T1000 (cell line): Measurements from ENCODE around the gene FAM53B.

Experiments used
- DNase-seq: peaks from one replicate; lab custom pipeline; 2025; ENCODE audit warnings: mixed read lengths; lab: John Stamatoyannopoulos, UW

Gene FAM53B

GRCh38 chr10:124660404-124661125 is 83.6 kb downstream of the FAM53B start:
- no peak for DNase-seq

- DNase-seq: no peak
These were observed 84.8 kb downstream of the FAM53B start for GRCh38 chr10:124659380-124659779.

- DNase-seq: no peak
These were observed 85.5 kb downstream of the FAM53B start for GRCh38 chr10:124658591-124659242.

GRCh38 chr10:124657806-124658205 is 86.4 kb downstream of the FAM53B start:
- DNase-seq: no peak

GRCh38 chr10:124656541-124656940 is 87.6 kb downstream of the FAM53B start:
- no peak for DNase-seq

- no peak for DNase-seq
These were observed 88.1 kb downstream of the FAM53B start for GRCh38 chr10:124656113-124656490.

DNA sequence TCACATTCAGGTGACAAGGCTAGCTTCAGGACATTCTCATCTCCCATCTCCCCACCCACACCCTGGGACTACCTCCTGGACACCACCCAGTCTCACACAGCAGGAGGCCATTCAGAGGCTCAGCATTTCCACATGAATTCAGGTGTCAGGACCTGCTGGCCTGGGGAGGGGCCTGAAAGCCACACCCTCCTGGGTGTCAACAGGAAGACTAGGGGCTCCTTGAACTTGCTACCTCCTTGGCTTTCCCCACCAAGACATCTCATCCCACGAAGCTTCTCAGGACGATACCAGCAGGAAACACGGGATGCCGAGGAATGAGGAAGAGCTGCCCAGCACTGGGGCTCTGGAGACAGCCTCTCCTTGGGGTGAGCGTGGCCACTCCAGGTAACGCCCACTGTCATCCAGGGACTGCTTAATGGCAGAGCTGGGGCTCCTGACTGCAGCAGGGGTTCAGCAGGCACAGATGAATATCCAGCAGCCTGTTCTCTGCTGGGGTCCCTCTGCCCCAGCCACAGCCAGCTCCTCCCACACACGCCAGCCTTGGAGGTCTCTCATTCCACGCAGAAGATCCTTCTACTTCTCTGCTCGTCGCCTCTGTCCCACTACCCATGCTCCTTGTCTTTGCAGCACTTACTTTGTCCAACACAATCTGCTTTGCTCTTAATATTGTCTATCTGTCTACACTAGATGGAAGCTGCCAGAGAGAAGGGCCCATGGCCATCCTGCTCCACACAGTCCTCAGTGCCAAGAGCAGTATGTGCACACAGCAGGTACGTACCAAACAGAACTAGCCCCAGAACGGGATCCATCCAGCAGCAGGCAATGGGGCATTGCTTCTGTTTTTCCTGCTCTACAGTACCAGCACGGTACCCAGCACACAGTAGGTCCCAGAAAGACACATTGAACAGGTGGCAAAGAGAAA is 88.7 kb downstream of the FAM53B start:
- no peak for DNase-seq

DNA sequence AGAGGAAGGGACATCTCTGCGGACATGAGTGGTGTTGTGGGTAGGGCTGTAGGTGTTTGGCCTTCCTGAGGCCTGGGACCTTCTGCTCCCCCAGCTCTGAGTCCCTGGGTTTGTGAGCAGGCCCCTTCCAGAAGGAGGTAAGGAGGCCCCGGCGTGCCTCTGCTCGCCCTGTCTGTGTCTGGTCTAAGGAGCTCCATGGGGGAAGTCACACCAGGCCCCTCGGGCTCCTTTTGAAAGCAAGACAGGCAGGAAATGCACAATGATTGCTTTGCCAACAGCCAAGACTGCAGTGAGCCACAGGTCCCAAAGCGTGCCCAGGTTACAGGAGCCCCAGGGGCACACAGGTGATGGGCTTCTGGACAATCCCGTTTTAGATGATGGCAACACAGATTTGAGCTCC is 89.5 kb downstream of the FAM53B start:
- DNase-seq: no peak

DNA sequence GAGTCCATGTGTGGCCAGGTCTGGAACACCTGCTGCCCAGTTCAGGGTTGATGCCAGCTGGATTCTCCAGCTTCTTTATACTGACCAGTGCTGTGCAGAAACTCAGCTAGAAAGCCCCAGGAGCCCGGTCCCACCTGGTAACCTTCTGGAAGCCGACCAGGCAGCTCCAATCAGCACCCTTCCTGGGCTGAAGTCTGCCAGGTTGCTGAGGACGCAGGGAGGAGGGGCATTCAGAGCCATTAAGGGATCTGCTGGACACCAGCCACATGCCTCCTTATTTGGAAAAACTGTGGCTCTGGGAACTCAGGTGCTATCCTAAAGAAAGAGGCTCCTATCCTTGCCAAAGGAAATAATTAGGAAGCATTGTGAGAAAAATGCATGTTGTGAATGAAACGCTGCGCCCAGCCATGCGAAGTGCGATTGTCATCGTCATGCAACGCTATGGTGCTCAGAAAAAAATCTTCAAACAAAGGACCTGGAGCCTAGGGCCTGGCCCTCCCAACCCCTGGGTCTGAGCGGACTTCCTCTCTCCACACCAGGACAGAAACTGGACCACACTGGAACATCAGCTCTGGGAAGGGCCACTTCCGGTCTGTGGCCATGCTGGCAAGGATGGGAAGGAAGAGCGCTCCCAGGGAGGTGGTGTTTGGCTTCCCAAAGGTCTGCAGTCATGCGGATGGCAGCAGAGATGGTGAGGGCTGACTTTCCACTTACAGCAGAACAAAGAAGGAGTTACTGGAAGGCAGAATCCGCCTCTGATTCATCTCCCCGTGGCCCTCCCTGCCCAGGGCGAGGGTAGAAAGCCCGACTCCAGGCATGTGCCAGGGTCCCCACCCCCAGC is 90.1 kb downstream of the FAM53B start:
- DNase-seq: no peak

- DNase-seq: no peak
These were observed 90.9 kb downstream of the FAM53B start for GRCh38 chr10:124653311-124653710.

DNA sequence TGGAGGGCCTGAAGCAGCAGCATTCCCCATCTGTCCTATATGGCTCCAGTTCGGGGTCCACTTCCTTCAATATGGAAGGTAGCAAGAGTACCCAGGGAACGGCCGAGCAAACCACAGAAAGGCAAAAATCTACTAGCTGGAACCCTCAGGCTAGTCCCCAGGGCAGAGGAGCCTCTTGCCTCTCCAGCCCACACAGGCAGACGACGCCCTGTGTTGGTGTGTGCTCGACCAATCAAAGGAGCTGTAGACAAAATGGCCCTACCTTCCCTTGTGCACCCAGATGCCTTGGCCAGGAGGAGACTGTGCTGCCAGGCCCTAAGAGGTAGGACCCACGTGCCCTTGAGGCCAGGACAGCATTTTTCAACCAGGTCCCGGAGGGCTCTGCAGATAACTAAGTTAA is 91.5 kb downstream of the FAM53B start:
- DNase-seq: no peak

- no peak for DNase-seq
These were observed 92.0 kb downstream of the FAM53B start for GRCh38 chr10:124652200-124652599.

DNA sequence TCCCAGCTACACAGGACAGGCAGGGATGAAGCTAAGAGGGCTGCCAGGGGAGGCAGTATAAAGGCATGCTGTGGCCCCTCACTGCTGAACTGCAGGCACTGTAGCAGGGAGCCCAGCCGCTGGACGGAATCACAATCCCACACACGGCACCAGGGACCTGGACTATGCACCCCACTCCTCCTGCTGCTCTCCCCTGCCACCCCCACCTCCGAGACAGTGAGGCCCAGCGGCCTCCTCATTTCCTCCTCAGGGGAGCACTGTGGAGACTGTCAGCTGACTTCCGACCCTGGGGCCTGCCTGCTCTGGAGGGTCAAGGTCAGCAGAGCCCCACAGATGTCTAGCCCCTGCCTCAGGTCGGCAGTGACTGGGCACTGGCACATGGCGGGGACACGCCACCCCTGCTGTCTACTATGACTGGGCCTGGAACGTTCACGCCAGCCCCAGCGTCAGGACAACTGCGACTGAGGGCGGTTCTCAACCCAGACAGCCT is 92.7 kb downstream of the FAM53B start:
- DNase-seq: no peak

- DNase-seq: no peak
These were observed 93.3 kb downstream of the FAM53B start for GRCh38 chr10:124650820-124651401.

DNA sequence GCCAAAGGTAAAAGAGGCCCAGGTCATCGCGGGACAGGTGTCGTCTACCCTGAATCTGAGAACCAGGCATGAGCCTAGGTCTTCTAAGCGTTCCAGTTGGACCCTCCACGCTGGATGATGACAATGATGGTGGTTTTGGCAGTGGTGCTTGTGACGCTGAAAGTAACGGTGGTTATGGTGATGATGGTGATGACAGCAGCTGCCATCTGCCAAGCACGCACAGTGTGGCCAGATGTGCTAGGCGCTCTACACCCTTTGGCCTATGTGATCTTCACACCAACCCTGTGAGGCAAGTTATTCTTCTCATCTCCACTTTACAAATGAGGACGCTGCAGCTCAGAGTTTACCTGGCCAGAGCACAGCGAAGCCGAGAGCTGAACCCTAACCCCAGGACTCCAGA is 93.9 kb downstream of the FAM53B start:
- DNase-seq: no peak

- DNase-seq: no peak
These were observed 95.0 kb downstream of the FAM53B start for GRCh38 chr10:124649214-124649613.

DNA sequence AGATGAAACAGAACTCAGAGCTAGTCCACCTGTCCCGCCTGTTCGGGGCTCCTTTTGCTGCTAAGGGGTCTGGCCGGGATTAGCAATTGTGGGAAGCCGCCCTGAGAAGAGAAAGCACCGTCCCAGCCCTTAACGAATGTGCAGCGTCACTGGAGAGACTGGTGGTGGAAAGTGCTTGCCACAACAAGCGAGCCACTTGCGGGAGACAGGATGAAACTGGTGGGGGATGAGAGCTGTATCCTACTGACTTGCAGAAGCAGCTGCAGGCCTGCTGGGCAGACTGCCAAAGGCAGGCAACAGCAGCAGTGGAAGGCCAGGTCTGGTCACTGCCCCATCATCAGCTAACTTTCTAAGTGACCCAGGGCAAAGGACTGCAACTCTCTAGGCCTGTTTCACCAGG is 95.4 kb downstream of the FAM53B start:
- DNase-seq: no peak

DNA sequence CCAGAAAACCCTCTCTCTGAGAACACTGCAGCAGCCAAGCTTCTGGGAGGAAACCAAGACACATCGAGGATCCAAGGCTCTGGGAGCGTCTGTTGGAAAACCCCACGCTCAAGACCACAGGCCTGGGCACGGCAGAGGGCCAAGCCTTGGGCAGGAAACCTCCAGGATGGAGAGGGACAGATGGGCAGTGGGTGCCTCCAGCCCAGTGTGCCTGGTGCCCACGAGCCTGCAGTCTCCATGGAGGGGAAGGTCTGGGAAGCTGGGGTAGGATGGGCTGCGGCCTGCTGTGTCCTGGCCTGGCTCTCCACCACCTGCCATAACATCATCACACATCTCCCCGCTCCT is 96.1 kb downstream of the FAM53B start:
- DNase-seq: no peak

DNA sequence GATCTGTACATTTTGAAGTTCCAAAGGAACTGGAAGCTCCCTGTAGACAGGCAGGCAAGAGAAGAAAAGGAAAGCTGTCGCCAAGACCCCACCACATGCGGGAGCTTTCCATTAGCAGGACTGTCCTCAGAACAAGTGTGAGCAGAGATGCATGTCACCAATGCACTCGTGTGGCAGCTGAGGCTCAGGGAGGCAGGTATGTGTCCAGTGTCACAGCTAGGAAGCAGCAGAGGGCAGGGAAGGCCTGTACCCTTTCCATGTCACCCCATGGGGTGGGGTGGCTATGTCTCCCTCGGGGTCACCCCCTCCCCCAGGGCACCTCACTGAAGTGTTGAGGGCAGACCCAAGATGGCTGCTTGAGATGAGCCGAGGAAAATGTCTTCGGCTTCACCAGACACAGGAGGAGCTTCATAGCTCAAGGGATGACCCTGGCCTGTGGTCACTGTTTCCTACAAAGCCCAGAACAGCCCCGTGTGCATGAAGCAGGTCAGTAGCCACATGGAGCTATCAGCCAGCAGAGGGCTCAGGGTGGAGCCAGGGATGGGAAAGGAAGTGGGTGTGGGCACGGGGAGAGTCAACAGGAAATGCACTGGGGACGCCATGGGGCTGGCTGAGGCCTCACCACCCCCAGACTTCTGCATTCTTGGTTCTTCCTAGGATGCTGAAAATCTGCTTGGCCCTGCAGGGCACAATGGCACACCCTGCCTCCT is 96.6 kb downstream of the FAM53B start:
- DNase-seq: no peak

GRCh38 chr10:124646483-124647352 is 97.5 kb downstream of the FAM53B start:
- no peak for DNase-seq
